A673 (cell line): Measurements from ENCODE around the gene TBC1D10B. TPM values are rescaled to one million over a fixed set of nuclear protein-coding genes. Genes with fewer than 3 reads are reported as not detected.
A peak's percentile ranks its signal among the peaks of the same experiment; 100 is the strongest.

ENCODE experiments used
- BruUV-seq: library from RNA; stranded (reverse); fragments of 400-500 nt; replicated peaks from 2 replicates; lab custom pipeline; 2021; lab: Mats Ljungman, UMichigan
- CTCF ChIA-PET: fragments of 300-600 bp; sonication (Branson Sonifier 250); formaldehyde crosslinking; loops from one replicate; lab custom pipeline; 2022; ENCODE audit warnings: antibody characterized with exemption; lab: Charles Lee
- POLR2A ChIA-PET: fragments of 300-600 bp; sonication (Branson Sonifier 250); formaldehyde crosslinking; loops from one replicate; lab custom pipeline; 2022; ENCODE audit warnings: antibody characterized with exemption; ENCODE audit not compliant: low non-redundant PET; lab: Charles Lee
- DNase-seq: peaks from one replicate; pipeline ENCODE4 v3.0.0-alpha.2; 2015; ENCODE audit warnings: low spot score
- H3K27ac ChIP-seq: fragments of 200-600 bp; sonication (generic); 2 replicates; pipeline ENCODE4 v1.5.1; 2016; ENCODE audit warnings: mixed run types, low read depth, mild to moderate bottlenecking, mixed read lengths, antibody characterized with exemption, low read length; ENCODE audit not compliant: poor library complexity, severe bottlenecking
- H3K27me3 ChIP-seq: fragments of 200-600 bp; sonication (generic); replicated peaks from 2 replicates; pipeline ENCODE4 v1.6.1; 2017; ENCODE audit warnings: mixed run types, low read depth, mild to moderate bottlenecking, mixed read lengths, antibody characterized with exemption, low read length; ENCODE audit not compliant: insufficient read depth, poor library complexity
- H3K36me3 ChIP-seq: fragments of 200-600 bp; sonication (generic); 2 replicates; pipeline ENCODE4 v1.6.1; 2016; ENCODE audit warnings: mixed run types, mild to moderate bottlenecking, mixed read lengths, antibody characterized with exemption, low read length; ENCODE audit not compliant: insufficient read depth, poor library complexity, severe bottlenecking
- H3K4me1 ChIP-seq: fragments of 200-600 bp; sonication (generic); 2 replicates; pipeline ENCODE4 v1.6.1; 2017; ENCODE audit warnings: mixed run types, mild to moderate bottlenecking, mixed read lengths, antibody characterized with exemption, low read length; ENCODE audit not compliant: insufficient read depth, poor library complexity, severe bottlenecking
- H3K4me3 ChIP-seq: fragments of 200-600 bp; sonication (generic); 2 replicates; pipeline ENCODE4 v1.5.1; 2016; ENCODE audit warnings: low read depth, mixed run types, mild to moderate bottlenecking, mixed read lengths, low read length; ENCODE audit not compliant: poor library complexity, severe bottlenecking
- H3K9me3 ChIP-seq: fragments of 200-600 bp; sonication (generic); 2 replicates; pipeline ENCODE4 v1.6.1; 2016; ENCODE audit warnings: mixed run types, low read depth, mild to moderate bottlenecking, mixed read lengths, antibody characterized with exemption, low read length; ENCODE audit not compliant: poor library complexity, severe bottlenecking
- CTCF ChIP-seq: fragments of 300-800, 200-600 bp; sonication (generic); conservative IDR thresholded peaks from 2 replicates; pipeline ENCODE4 v1.5.1; 2017; ENCODE audit warnings: low read depth, mild to moderate bottlenecking, antibody characterized with exemption, low read length, moderate library complexity, mixed read lengths
- EZH2 ChIP-seq: fragments of 200-600 bp; sonication (generic); IDR thresholded peaks from 2 replicates; pipeline ENCODE4 v1.6.1; 2017; ENCODE audit warnings: borderline replicate concordance, low read depth, mild to moderate bottlenecking, mixed read lengths, antibody characterized with exemption, low read length; ENCODE audit not compliant: poor library complexity, severe bottlenecking
- intact Hi-C: fragments of 100-400 bp; cut with micrococcal nuclease; formaldehyde crosslinking; loops from one replicate; pipeline ENCODE4 v1.10.0; 2022; ENCODE audit not compliant: unreplicated experiment
- total RNA-seq: library from RNA; stranded (reverse); gene quantifications from 2 replicates; pipeline ENCODE4 v1.2.3, GENCODE V29; 2021

TBC1D10B gene
- total RNA-seq, 1 experiment from 2014 or later = 66.0 TPM

DNA sequence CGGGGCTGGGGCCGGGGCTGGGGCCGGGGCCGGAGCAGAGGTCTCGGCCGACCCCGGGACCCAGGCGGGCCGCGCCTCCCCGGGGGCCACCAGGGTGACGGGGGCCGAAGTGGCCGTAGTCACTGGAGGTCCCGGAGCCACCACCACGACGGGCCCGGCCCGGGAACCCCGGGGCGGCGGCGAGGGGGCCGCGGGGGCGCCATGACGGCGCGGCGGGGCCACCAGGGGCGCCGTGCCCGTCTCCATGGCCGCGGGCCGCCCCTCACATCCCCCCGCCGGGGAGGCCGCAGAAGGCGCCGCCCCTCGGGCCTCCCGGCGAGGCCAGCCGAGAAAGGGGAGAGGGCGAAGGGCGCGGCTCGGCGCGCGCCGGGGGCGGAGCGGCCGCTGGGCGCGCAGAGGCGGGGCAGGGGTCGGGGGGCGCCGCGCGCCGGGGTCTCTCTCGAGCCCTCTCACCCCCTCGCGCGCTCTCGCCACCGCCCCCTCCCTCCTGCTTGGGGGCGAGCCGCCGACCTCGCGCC is 297 bp downstream of the TBC1D10B start:
- no peak for DNase-seq
- peaks cover 18% of the 10 kb centered on the region for H3K36me3 ChIP-seq
- H3K4me3 ChIP-seq = peak overlapping the region; percentile 94
- BruUV-seq = no TSS peak
- peak overlapping the region; percentile 83 for H3K27ac ChIP-seq
- H3K9me3 ChIP-seq = no peaks in the 10 kb centered on the region
- H3K27me3 ChIP-seq = no peaks in the 10 kb centered on the region
- POLR2A ChIA-PET = no interaction called here
- TF ChIP-seq EZH2 (no peak), CTCF (no peak)
- intact Hi-C loops = loop anchor here (5.0 kb wide), 1 partner anchor 37 kb away; the partner anchor contains the start of gene ZNF771
- H3K4me1 ChIP-seq = peaks cover 8% of the 10 kb centered on the region
- CTCF ChIA-PET = no interaction called here

GRCh38 chr16:30369091-30369937 is 980 bp downstream of the TBC1D10B start:
- H3K4me1 ChIP-seq = peaks cover 8% of the 10 kb centered on the region
- no peak for DNase-seq
- peaks cover 18% of the 10 kb centered on the region for H3K36me3 ChIP-seq
- no peak for TF ChIP-seq CTCF
- no peak for TF ChIP-seq EZH2
- CTCF ChIA-PET = no interaction called here
- H3K4me3 ChIP-seq = peak overlapping the region; percentile 94
- intact Hi-C loops = no loop called here
- H3K27ac ChIP-seq = peak overlapping the region; percentile 83
- POLR2A ChIA-PET = no interaction called here
- BruUV-seq = no TSS peak
- H3K9me3 ChIP-seq = no peaks in the 10 kb centered on the region
- no peaks in the 10 kb centered on the region for H3K27me3 ChIP-seq

DNA sequence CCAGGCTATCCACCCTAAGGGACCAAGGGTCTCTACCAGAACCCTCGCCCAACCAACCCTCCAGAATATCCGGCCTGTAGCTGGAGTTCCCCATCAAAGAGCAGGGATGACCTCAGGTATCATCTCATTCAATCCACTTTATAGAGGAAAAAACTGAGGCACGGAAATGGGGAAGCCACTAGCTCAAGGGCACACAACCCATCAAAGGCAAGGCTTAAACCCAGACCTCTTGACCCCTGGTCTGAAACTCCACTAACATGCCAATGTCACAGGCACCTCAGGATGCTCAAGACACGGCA is 1.6 kb downstream of the TBC1D10B start:
- Histone ChIP-seq H3K9me3 (no peaks in the 10 kb centered on the region), H3K4me1 (peaks cover 8% of the 10 kb centered on the region), H3K36me3 (peaks cover 18% of the 10 kb centered on the region), H3K27me3 (no peaks in the 10 kb centered on the region), H3K4me3 (peak overlapping the region; percentile 94), H3K27ac (peak overlapping the region; percentile 83)
- ChIA-PET POLR2A (no interaction called here), CTCF (no interaction called here)
- intact Hi-C loops = no loop called here
- TF ChIP-seq CTCF (no peak), EZH2 (no peak)
- no TSS peak for BruUV-seq
- DNase-seq = no peak
